Activated CD4-positive, CD25-positive, alpha-beta regulatory T cell (primary cell): Measurements from ENCODE around the gene PARD3B.

Experiments
- DNase-seq, 4 experiments: peaks; one replicate each; lab custom pipeline; 2025; lab: John Stamatoyannopoulos, UW

The PARD3B gene

DNA sequence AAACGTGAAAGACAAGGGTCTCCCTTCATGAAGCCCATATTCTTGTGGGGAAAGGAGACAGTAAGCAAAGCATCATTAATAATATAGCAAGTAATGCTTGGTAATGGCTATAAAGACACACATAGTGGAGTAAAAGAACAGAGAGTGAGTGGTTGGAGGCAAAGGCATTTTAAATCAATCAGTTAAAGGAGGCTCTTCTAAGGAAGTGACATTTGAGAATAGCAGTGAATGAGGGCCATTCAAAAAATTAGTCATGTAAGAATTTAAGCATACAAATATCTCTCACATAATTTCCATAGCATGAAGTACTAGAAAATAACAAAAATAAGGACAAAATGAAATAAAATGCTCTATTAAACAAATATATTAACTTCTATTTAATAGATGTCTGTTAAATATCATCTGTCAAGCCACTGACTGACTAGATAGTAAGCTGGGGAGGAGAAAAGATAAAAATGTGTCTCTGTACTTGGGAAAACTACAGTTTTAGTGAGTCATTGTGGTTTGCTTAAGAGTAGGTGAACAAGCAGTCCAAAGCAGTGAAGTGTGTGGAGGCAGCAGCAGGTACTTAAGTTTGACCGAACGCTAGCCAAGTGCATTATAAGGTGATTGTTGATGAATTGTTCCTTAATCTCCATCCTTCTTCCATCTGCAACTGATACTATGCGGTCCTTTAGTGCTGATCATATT lies 160.1 kb downstream of the PARD3B start:
- DNase-seq: no peak

DNA sequence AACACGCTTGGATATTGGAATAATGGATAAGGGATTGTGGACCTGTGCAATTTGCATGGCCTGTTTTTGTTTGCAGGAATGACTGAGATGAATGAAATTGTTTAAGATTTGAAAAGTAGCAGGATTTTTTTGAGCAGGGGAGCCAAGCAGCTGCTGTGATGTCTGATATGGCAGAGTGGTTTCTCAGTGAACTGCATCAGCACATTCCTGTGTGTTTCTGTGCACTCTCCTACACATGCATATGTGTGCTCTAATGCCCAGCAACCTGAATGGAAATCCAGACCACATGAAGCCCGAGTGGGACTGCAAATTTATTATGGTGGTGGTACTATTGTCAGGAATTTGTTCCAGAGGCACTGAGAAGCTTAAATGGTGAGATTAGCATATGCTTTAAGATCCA lies 161.7 kb downstream of the PARD3B start:
- no peak for DNase-seq

DNA sequence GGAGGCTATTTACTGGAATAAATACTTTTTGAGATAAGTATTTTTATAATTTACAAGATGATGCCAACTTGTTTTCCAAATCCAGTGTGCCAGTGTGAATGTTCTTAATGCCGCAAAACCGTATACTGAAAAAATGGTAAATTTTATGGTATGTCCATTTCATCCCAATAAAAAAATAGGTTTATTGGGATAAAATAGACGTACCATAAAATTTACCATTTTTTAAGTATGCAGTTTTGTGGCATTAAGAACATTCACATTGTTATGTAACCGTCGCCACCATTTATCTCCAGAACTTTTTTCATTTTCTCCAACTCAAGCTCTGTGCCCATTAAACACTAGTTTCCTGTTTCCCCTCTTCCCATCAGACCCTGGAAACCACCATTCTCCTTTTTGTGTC lies 167.9 kb downstream of the PARD3B start:
- no peak for DNase-seq

- no peak for DNase-seq
These were observed 170.1 kb downstream of the PARD3B start for GRCh38 chr2:204715361-204715760.

DNA sequence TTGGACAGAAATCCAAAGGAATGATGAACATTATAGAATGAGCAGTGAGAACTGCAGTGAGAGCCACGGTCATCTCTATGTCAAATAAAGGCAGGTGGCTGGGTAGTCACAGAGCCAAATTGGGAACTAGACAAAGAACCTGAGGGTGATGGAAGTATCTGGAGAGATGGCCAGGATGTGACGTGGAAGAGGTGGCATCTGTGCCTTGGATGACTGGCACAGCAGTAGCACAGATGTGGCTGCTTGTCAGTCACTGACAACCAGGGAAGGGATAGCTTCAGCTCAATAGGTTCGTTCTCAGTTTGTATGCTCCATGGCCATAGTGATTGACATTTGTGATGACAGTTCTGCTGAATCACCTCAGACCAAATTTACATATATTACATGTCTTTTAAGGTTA lies 172.3 kb downstream of the PARD3B start:
- DNase-seq: no peak

GRCh38 chr2:204718607-204719006 lies 173.3 kb downstream of the PARD3B start:
- no peak for DNase-seq

GRCh38 chr2:204720874-204721273 lies 175.6 kb downstream of the PARD3B start:
- DNase-seq: no peak

DNA sequence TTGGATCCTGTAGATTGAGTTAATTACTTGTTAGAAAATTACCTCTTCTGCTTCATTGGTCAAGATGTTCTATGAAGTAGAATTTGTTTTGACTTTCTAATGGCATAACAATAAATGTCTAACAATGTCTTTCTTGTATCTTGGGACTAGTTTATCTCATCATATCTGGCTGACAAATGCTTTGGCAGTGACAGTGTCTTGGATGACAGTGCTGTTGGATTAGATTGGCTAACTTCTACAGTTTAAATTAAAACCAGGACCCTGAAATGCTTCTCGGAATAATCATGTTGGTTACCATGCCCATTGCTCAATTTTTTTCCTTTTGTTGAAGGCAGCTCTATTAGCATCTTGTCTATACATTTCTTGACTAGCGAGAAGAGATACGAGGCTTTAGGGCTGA lies 176.9 kb downstream of the PARD3B start:
- DNase-seq: no peak

- DNase-seq: no peak
These were observed 177.4 kb downstream of the PARD3B start for GRCh38 chr2:204722691-204723090.

DNA sequence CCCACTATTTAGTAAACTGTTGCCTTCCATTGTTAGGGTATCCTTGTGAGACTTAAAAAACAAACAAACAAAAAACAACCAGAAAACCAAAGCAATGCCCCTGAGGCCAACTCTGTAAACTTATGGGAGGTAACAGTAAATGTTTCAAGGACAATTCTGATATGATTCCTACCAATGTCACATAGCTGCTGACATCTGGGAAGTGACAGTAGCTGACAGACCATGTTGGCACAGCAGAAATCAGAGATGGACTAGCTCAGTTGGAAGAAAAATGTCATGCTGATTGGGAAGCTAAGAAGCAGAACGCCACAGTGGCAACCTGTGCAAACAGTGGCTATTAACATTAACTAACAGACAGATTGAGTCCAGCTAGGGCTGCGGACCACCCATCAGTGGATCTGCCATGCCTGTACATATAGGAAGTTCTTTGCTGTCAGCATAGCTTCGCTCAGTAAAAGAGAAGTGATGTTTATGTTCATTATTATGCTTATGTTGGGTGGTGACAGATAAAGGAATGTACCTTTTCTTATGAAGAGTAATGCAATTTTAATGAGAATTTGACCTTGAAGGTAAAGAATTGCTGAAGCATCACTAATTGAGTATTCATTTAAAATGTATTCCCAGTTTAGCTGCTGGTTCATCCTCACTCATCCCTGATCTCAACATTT lies 180.6 kb downstream of the PARD3B start:
- DNase-seq: no peak

DNA sequence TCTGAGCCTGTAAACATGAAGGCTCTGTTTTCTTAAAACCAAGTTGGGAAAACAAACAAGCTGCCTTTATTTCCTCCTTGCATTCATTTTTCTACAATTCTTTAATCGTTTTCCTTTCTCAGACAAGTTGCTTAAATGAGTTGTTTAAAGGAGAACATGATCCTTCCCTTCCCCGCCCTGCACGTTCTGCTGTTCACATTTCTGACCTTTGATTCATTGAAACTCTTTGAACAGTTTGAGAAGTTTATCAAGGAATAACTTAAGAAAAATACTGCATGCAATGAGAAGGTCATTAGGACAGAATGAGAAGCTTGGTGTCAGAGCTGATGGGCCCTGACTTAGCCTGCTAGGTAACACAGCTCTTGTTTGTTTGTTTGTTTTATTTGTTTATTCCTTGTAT lies 181.6 kb downstream of the PARD3B start:
- DNase-seq: no peak

DNA sequence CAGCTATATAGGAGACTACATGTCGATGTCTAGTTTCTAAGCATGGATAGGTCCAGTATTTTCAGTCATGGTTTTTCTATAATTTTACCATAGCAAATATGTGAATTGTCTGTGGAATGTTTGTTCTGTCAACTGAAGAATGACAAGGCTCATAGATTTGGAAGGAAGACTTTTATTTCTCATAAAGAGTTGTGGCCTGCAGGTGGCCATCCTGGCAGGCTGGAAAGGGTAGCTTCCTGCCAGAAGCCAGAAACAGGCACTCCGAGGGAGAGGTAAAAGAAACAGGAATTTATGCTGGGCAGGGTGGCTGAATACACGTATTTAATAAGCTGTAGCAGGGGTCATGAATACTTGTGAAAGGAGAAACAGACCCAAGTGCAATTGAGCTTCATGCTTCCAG lies 182.1 kb downstream of the PARD3B start:
- DNase-seq: no peak

- DNase-seq: no peak
These were observed 185.3 kb downstream of the PARD3B start for GRCh38 chr2:204730603-204731002.

DNA sequence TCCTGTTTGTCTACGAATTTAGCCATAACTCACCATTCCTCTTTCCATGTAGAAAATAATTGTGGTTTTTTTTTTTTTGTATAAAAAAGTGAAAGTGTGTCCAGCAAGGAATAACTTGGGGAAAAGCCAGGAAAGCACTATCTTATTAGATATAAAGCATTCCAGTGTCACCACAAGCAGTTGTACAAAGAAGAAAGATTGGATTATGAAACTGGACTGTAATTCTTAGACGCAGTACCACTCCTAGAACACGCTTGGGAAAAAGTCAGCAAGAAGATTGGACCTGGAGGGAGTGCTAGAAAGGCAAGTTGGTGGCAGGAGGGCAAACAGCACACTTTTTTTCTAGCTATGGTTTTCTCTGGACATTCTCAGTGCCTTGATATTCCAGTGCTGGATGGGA lies 186.7 kb downstream of the PARD3B start:
- DNase-seq: no peak

- DNase-seq: no peak
These were observed 192.0 kb downstream of the PARD3B start for GRCh38 chr2:204737296-204737695.

GRCh38 chr2:204738721-204739120 lies 193.4 kb downstream of the PARD3B start:
- no peak for DNase-seq

DNA sequence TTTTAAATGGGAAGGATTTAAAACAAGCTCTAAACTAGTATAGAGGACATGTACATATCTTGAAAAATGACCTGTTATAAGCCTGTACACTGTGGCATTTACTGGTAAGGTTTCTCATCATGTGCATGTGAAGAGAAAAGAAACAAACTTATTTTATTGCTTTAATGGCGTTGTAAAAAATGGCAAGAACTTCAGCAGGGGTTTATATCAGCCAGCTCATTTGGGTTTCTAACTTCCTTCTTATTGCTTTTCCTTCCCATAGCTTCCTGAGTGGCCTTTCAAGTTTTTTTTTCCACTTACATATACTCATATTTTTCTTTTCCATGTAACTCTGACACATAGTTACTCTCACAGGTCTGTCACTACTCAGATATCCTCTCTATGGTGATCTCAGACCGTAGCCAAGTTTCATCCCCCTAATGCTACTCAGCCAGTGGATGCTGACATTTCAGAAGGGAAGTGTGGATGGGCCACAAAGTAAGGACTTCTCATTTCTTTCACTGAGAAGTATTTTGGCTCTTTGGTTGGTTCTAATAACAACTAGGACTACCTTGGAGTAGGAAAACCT lies 198.2 kb downstream of the PARD3B start:
- no peak for DNase-seq

GRCh38 chr2:204744506-204744905 lies 199.2 kb downstream of the PARD3B start:
- DNase-seq: no peak

GRCh38 chr2:204748286-204748685 lies 203.0 kb downstream of the PARD3B start:
- no peak for DNase-seq

- DNase-seq: no peak
These were observed 204.0 kb downstream of the PARD3B start for GRCh38 chr2:204749319-204749718.

GRCh38 chr2:204750389-204750788 lies 205.1 kb downstream of the PARD3B start:
- DNase-seq: no peak

GRCh38 chr2:204751472-204751871 lies 206.2 kb downstream of the PARD3B start:
- DNase-seq: no peak

DNA sequence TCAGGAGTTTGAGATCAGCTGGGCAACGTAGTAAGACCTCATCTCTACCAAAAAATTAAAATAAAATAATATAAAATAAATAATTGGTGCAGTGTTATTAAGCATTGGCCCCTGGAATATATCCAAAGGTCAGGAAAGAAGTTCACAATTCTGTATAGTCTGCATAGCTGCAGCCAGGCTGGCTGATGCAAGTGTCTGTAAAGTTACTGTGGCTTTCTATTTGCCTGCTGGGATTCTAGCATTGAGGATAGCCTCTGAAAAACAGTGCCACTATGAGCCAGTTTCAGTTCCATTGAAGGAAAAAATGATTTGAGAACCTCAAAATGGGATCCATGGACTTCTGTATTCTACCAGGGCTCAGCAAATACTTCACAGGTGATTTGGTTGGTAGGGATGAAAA lies 208.6 kb downstream of the PARD3B start:
- DNase-seq: no peak

DNA sequence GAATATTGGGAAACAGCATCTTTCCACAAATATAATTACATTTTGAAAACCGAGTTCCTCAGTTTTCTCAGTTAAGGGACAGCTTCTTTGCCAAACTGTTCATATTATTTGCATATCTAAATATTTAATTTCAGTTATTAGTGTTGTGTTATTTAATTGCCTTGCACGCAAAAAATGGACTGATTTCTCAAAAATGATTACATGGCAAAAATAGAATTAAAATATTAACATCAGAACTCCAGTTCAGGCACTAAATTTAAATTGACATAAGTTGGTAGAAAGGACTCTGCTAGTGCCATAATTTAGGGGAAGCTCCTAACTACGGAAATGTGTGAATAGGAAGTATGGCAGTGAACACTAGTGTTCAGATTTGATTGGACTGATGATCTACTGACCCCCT lies 209.6 kb downstream of the PARD3B start:
- no peak for DNase-seq
